Adrenal gland (tissue), 12 donors: ENCODE data around the gene KDM2B. TPM values are rescaled to one million over a fixed set of nuclear protein-coding genes. Genes with fewer than 3 reads are reported as not detected.
A peak's percentile ranks its signal among the peaks of the same experiment; 100 is the strongest.

ENCODE experiments used
- DNase-seq, 7 donors: peaks; one replicate each; pipeline ENCODE4 v3.0.0-alpha.2; 2019 to 2020
- H3K27ac ChIP-seq, 5 donors: fragments of 200-600 bp; sonication (generic) in 4 of 5; 1 replicate in 3 of 5; 2 replicates in 2 of 5; pipeline versions ENCODE4 v1.5.1 to v1.8.0; 2016 to 2020; ENCODE audit warnings: mild to moderate bottlenecking in 1 of 5
- H3K27me3 ChIP-seq: fragments of 200-600 bp; 2 replicates; pipeline ENCODE4 v1.8.0; 2021
- H3K36me3 ChIP-seq, 2 donors: fragments of 200-600 bp; replicated peaks in 1 of 2; 1 replicate in 1 of 2; 2 replicates in 1 of 2; pipeline versions ENCODE4 v1.5.1 to v1.8.0; 2018 to 2022
- H3K4me1 ChIP-seq, 2 donors: fragments of 200-600 bp; replicated peaks in 1 of 2; 1 replicate in 1 of 2; 2 replicates in 1 of 2; pipeline versions ENCODE4 v1.5.1 to v1.8.0; 2018 to 2021
- H3K4me3 ChIP-seq, 4 donors: fragments of 200-600 bp; sonication (generic) in 3 of 4; one replicate each; pipeline ENCODE4 v1.5.1; 2016 to 2018
- H3K9me3 ChIP-seq, 3 donors: fragments of 200-600 bp; sonication (generic) in 1 of 3; replicated peaks in 1 of 3; 1 replicate in 2 of 3; 2 replicates in 1 of 3; pipeline versions ENCODE4 v1.5.1 to v1.8.0; 2016 to 2021
- CTCF ChIP-seq, 6 experiments: fragments of 450-650 bp in 4 of 6; fragments of 200-600 bp in 2 of 6; sonication (generic) in 1 of 6; IDR thresholded peaks; 1 replicate in 5 of 6; 2 replicates in 1 of 6; pipeline versions ENCODE4 v1.5.1 to v1.8.0; 2016 to 2021; ENCODE audit warnings: antibody characterized with exemption in 6 of 6, mild to moderate bottlenecking in 2 of 6, moderate library complexity in 1 of 6
- POLR2A ChIP-seq, 2 donors: fragments of 450-650 bp; IDR thresholded peaks; one replicate each; pipeline ENCODE4 v1.6.1; 2017; ENCODE audit warnings: antibody characterized with exemption in 2 of 2, mild to moderate bottlenecking in 2 of 2, moderate library complexity in 1 of 2
- WGBS, 4 donors: extraction: QIAGEN DNeasy Blood & Tissue Kit in 2 of 4; methylation state at CpG; one replicate each; pipeline versions ENCODE4 v1.1.5 to v1.1.7; 2013 to 2017; 5-methylcytosine and 5-hydroxymethylcytosine counted together
- intact Hi-C, 2 donors: fragments of 100-400 bp; cut with DNase I; formaldehyde crosslinking; loops; one replicate each; pipeline versions ENCODE4 v1.14.1 to v1.15.0; 2022 to 2023
- polyA plus RNA-seq, 3 donors: library from polyadenylated mRNA; stranded (reverse); fragments of 200-250 nt in 2 of 3; fragments of 350-450 nt in 1 of 3; fragmentation: Illumina TruSeq in 1 of 3; extraction: RNeasy Lipid Tissue Mini Kit (QIAGEN cat#74804) in 1 of 3; gene quantifications; one replicate each; pipeline ENCODE4 v1.2.3, GENCODE V29; 2013 to 2014
- total RNA-seq, 9 donors: library from RNA; depleted of rRNA in 4 of 9; stranded (reverse); fragments of >200 nt in 4 of 9; fragments of 120-200 nt in 1 of 9; fragmentation: NEBNext Ultra II Directional in 1 of 9; extraction: Animal tissue kit (Norgen Biotek cat#: 25700) in 1 of 9; gene quantifications; one replicate each; pipeline versions ENCODE4 v1.1.0 to v1.2.4, GENCODE V29; 2013 to 2023
- donor health status: healthy with polysubstance abuse.
- donor health status: Bipolar disorder and iron deficiency.
- donor health status: DM: yes; HTN: yes; CAD: no.
- donor health status: DM: no; HTN: no; CAD: no.
- donor health status: DM: no; HTN: no; CAD: no.
- donor health status: DM: yes; HTN: yes; CAD: no.

Gene KDM2B
- total and polyA plus RNA-seq, 12 donors = 5.0 to 40.6 (median 17.2) TPM

DNA sequence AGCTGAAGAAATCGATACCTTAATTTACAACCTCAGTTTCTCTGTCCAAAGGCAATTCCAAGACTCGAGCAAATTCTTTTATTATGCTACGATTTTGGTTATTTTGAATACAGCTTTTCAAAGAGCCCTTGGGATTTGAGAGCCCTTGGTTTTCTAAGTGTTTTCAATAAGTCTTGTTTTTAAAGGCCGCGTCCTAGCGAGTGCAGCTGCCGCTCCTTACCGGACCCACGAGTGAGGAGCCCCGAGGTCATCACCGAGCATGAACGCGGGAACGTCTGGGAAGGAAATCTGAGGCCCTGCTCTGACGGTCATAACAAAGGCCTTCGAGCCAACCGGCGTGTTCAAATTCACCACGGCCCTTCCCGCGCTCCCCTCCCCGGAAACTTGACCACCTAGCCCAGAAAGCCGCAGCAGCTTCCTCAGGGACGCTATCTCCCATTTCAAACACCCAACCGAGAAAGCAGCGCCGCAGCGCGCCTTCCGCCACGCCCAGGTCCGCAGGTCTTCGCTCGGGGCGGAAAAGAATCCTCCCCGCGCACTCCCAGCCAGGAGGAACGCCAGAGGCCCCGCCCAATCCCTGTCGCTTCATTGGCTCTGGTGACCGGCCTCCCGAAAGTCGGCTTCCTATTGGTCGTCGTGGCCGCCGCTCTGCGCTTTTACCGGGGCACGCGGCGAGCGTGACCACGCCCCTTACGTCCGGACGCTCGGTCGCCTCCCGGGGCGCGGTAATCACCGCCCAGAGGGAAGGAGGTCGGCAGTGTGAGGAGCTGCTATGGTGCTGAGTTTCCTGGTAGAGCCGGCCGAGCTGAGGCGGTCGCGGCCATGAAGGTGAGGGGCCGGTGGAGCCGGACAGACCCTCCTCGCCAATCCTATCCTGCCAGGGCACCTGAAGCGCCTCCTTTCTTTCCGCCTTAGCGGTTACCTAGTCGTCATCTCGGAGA, 181.2 kb downstream of the KDM2B start, which contains the start of gene RNF34:
Gene RNF34 (plus strand): TSS at position 728 of the 941 bp plus-strand sequence. CDS start 95 bp downstream, at position 823.
- intact Hi-C loops = no loop called here
- Histone ChIP-seq H3K27me3 (no peaks in the 10 kb centered on the region), H3K4me3 (peak within 1 kb of the TSS; percentile 37 to 92 (median 71)), H3K4me1 (peaks cover 0 to 24% of the 10 kb centered on the region in 2 donors), H3K36me3 (peaks cover 0 to 4% of the 10 kb centered on the region in 2 donors), H3K27ac (peak within 1 kb of the TSS; percentile 43 to 96 (median 89)), H3K9me3 (no peaks in the 10 kb centered on the region)
- peak; percentile 98 to 99 (median 99) for DNase-seq
- 0 to 1% (median 0%) methylated on average over 11 to 77 of the region's 77 CpGs for WGBS, 4 donors
- peak; percentile 87 to 97 for TF ChIP-seq POLR2A (IDR thresholded peaks at IDR 0.05)
- TF ChIP-seq CTCF (IDR thresholded peaks at IDR 0.05) = no peak

DNA sequence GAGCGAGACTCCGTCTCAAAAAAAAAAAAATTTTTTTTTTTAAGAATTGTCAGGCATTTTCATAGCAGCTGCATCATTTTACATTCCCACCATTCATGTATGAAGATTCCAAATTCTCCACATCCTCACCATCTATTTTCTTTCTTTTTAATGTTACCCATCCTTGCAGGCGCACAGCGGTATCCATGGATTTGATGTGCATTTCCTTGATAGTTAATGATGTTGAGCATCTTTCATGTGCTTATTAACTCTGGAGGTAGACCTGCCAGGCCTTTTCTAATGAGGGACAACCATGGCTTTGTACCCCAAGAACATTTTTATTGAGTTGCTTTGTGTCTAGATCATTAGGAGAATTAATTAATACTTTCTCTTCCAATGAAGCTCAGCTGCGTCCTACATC, 182.5 kb downstream of the KDM2B start:
- no peaks in the 10 kb centered on the region for H3K27me3 ChIP-seq
- intact Hi-C loops = no loop called here
- H3K27ac ChIP-seq = no peak overlapping the region
- H3K4me1 ChIP-seq = peaks cover 0 to 22% of the 10 kb centered on the region in 2 donors
- 97 to 99% (median 98%) methylated on average over 5 of the region's 5 CpGs for WGBS, 4 donors
- no peaks in the 10 kb centered on the region for H3K36me3 ChIP-seq
- H3K4me3 ChIP-seq = no peak overlapping the region
- DNase-seq = peak in 1 of 7 donors; percentile 31
- H3K9me3 ChIP-seq = no peaks in the 10 kb centered on the region
- TF ChIP-seq POLR2A (IDR thresholded peaks at IDR 0.05) (no peak), CTCF (IDR thresholded peaks at IDR 0.05) (no peak)

DNA sequence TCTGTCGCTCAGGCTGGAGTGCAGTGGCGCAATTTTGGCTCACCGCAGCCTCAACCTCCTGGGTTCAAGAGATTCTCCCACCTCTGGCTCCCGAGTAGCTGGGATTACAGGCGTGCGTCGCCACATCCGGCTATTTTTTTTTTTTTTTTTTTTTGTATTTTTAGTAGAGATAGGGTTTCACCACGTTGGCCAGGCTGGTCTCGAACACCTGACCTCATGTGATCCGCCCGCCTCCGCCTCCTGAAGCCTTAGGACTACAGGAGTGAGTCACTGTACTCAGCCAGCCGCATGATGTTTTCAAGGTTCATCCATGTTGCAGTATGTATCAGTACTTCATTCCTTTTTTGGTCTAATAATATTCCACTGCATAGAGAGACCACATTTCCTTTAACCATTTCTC, 183.3 kb downstream of the KDM2B start:
- no peaks in the 10 kb centered on the region for H3K9me3 ChIP-seq
- TF ChIP-seq POLR2A (IDR thresholded peaks at IDR 0.05) (no peak), CTCF (IDR thresholded peaks at IDR 0.05) (no peak)
- no peaks in the 10 kb centered on the region for H3K27me3 ChIP-seq
- peak in 1 of 7 donors; percentile 39 for DNase-seq
- WGBS, 4 donors = 95 to 96% (median 96%) methylated on average over 14 of the region's 14 CpGs
- H3K36me3 ChIP-seq = no peaks in the 10 kb centered on the region
- no peak overlapping the region for H3K27ac ChIP-seq
- H3K4me1 ChIP-seq = peaks cover 0 to 22% of the 10 kb centered on the region in 2 donors
- H3K4me3 ChIP-seq = no peak overlapping the region
- intact Hi-C loops = no loop called here

- TF ChIP-seq CTCF (IDR thresholded peaks at IDR 0.05) (no peak), POLR2A (IDR thresholded peaks at IDR 0.05) (no peak)
- Histone ChIP-seq H3K4me3 (no peak overlapping the region), H3K27ac (peak overlapping the region in 1 of 5 donors; percentile 40)
Observed at GRCh38 chr12:121392325-121392716, 188.5 kb downstream of the KDM2B start.

More at GRCh38 chr12:121392325-121392716, 188.5 kb downstream of the KDM2B start:
- Histone ChIP-seq H3K4me1 (no peaks in the 10 kb centered on the region), H3K9me3 (no peaks in the 10 kb centered on the region), H3K27me3 (no peaks in the 10 kb centered on the region), H3K36me3 (no peaks in the 10 kb centered on the region)
- intact Hi-C loops = no loop called here
- 84 to 88% (median 86%) methylated on average over 3 of the region's 3 CpGs for WGBS, 4 donors
- peak in 1 of 7 donors; percentile 25 for DNase-seq
